ENCODE results near the gene MATR3. TPM values are rescaled to one million over a fixed set of nuclear protein-coding genes. Genes with fewer than 3 reads are reported as not detected.

Gene MATR3
- total RNA-seq, 4 donors from 2014 or later, result 194 to 326 (median 314) TPM

DNA sequence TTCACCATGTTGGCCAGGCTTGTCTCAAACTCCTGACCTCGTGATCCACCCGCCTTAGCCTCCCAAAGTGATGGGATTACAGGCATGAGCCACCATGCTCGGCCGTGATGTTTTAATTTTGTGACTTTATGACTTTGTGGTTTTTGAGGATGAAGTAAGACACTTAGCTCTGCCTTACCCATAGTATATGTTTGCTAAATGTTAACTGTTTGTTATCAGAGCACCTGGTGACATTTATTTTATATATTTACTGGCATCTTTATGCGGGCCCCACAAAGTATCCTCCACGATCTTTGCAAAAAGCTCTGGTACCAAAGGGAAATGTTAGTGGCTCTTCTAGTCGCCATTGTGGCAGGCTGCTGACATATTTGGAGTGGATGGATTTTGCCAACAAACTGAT, 82.8 kb downstream of the MATR3 start:
- H3K27ac ChIP-seq, result no peak overlapping the region
- TF ChIP-seq POLR2AphosphoS5 (IDR thresholded peaks at IDR 0.05), result no peak
- no peak for TF ChIP-seq POLR2A (IDR thresholded peaks at IDR 0.05)
- TF ChIP-seq CTCF (IDR thresholded peaks at IDR 0.05), result no peak
- no peak for TF ChIP-seq EP300 (IDR thresholded peaks at IDR 0.05)
- WGBS, 2 donors (ENCODE audit: low coverage in 1 of 2), result 92 to 93% methylated on average over 6 of the region's 7 CpGs
- no peaks in the 10 kb centered on the region for H3K27me3 ChIP-seq
- ATAC-seq, result no peak
- H3K4me3 ChIP-seq, result no peak overlapping the region
- peaks cover 0 to 44% of the 10 kb centered on the region in 2 donors for H3K36me3 ChIP-seq
- no peaks in the 10 kb centered on the region for H3K9me3 ChIP-seq
- peaks cover 0 to 31% (median 0%) of the 10 kb centered on the region in 3 donors for H3K4me1 ChIP-seq

GRCh38 chr5:139377226-139377625, 83.7 kb downstream of the MATR3 start:
- Histone ChIP-seq H3K27me3 (no peaks in the 10 kb centered on the region), H3K9me3 (no peaks in the 10 kb centered on the region), H3K4me3 (no peak overlapping the region), H3K36me3 (peaks cover 0 to 36% of the 10 kb centered on the region in 2 donors), H3K27ac (no peak overlapping the region), H3K4me1 (peaks cover 0 to 31% (median 0%) of the 10 kb centered on the region in 3 donors)
- no peak for ATAC-seq
- 94 to 100% methylated on average over 1 to 3 of the region's 3 CpGs for WGBS, 2 donors (ENCODE audit: low coverage in 1 of 2)
- TF ChIP-seq POLR2AphosphoS5 (IDR thresholded peaks at IDR 0.05), result no peak
- TF ChIP-seq CTCF (IDR thresholded peaks at IDR 0.05), result no peak
- TF ChIP-seq EP300 (IDR thresholded peaks at IDR 0.05), result no peak
- no peak for TF ChIP-seq POLR2A (IDR thresholded peaks at IDR 0.05)

DNA sequence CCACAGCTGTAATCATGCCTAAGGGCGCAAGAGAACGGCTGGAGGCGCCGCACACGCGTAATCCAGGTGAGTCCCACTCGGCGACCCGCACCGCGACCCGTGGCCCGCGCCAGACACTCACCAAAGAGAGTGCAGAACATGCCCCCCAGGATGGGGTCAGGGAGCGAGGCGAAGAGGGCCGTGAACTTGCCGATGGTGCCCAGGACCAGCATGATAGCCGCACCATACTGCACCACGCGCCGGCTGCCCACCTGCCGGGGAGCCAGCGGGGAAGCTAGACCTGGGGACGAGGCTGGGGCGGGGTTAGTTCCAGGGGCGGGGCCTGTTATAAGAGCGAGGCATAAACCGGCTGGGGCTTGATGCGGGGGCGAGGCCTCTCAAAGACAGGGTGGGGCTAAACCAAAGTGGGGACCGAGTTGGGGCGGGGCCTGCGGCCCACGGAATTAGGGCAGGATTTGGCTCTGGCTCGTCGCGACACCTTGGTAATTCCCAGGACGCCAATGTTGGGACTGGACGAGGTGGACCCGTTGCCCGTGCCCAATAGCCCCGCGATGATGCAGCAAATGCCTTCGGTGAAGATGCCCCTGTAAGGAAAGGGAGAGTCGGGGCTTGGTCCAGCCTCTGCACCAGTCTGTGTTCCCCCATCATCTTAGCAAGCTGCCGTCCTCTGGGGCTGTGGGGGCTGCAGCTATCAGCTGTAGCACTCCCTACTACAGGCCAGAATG, 84.7 kb downstream of the MATR3 start:
- WGBS, 2 donors (ENCODE audit: low coverage in 1 of 2), result 58% methylated on average over 5 of the region's 47 CpGs; no CpG with 5 or more reads in 1 of the 2 donors
- H3K4me3 ChIP-seq, result no peak overlapping the region
- TF ChIP-seq CTCF (IDR thresholded peaks at IDR 0.05), result no peak

GRCh38 chr5:139378941-139379361, 85.4 kb downstream of the MATR3 start:
- H3K36me3 ChIP-seq, result peaks cover 0 to 20% of the 10 kb centered on the region in 2 donors
- TF ChIP-seq CTCF (IDR thresholded peaks at IDR 0.05) (no peak), POLR2AphosphoS5 (IDR thresholded peaks at IDR 0.05) (no peak), POLR2A (IDR thresholded peaks at IDR 0.05) (no peak), EP300 (IDR thresholded peaks at IDR 0.05) (no peak)
- peaks cover 0 to 25% (median 0%) of the 10 kb centered on the region in 3 donors for H3K4me1 ChIP-seq
- H3K9me3 ChIP-seq, result no peaks in the 10 kb centered on the region
- H3K27me3 ChIP-seq, result no peaks in the 10 kb centered on the region
- WGBS, 2 donors (ENCODE audit: low coverage in 1 of 2), result 72% methylated on average over 5 of the region's 13 CpGs; no CpG with 5 or more reads in 1 of the 2 donors
- H3K4me3 ChIP-seq, result no peak overlapping the region
- H3K27ac ChIP-seq, result no peak overlapping the region
- no peak for ATAC-seq

More for the DNA sequence above, 84.7 kb downstream of the MATR3 start:
- no peaks in the 10 kb centered on the region for H3K9me3 ChIP-seq
- H3K27me3 ChIP-seq, result no peaks in the 10 kb centered on the region
- H3K36me3 ChIP-seq, result peaks cover 0 to 27% of the 10 kb centered on the region in 2 donors
- no peak overlapping the region for H3K27ac ChIP-seq
- H3K4me1 ChIP-seq, result peaks cover 0 to 28% (median 0%) of the 10 kb centered on the region in 3 donors
- no peak for ATAC-seq

Data from gastroesophageal sphincter (tissue), 4 donors.